Chondrocyte (in vitro differentiated cells): ENCODE data around the gene RBM23. TPM values are rescaled to one million over a fixed set of nuclear protein-coding genes. Genes with fewer than 3 reads are reported as not detected.

Source experiments
- DNase-seq: peaks from one replicate; pipeline ENCODE4 v3.0.0; 2021; ENCODE audit warnings: mixed read lengths, low spot score
- H3K27ac Mint-ChIP-seq: one replicate; pipeline ENCODE4 v1.8.0; 2021; ENCODE audit warnings: mild to moderate bottlenecking, moderate library complexity, mixed read lengths; ENCODE audit not compliant: unreplicated experiment
- H3K27me3 Mint-ChIP-seq: 2 replicates; pipeline ENCODE4 v1.8.0; 2021; ENCODE audit warnings: low read depth, mixed read lengths
- H3K36me3 Mint-ChIP-seq: 2 replicates; pipeline ENCODE4 v1.8.0; 2021; ENCODE audit warnings: low read depth, mixed read lengths
- H3K4me1 Mint-ChIP-seq: 2 replicates; pipeline ENCODE4 v1.8.0; 2021; ENCODE audit warnings: low read depth, mild to moderate bottlenecking, mixed read lengths
- H3K4me3 Mint-ChIP-seq: one replicate; pipeline ENCODE4 v1.8.0; 2021; ENCODE audit warnings: mild to moderate bottlenecking, moderate library complexity, mixed read lengths; ENCODE audit not compliant: unreplicated experiment
- H3K9me3 Mint-ChIP-seq: 2 replicates; pipeline ENCODE4 v1.8.0; 2021; ENCODE audit warnings: low read depth, mixed read lengths
- CTCF ChIP-seq: fragments of 200-600 bp; sonication (generic); IDR thresholded peaks from 2 replicates; pipeline ENCODE4 v1.5.0; 2021; ENCODE audit warnings: antibody characterized with exemption, mild to moderate bottlenecking, moderate library complexity
- total RNA-seq: library from RNA; stranded (reverse); gene quantifications from 3 replicates; pipeline ENCODE4 v1.2.1, GENCODE V29; 2021

Gene RBM23
- total RNA-seq, 1 donor from 2014 or later: 53.1 TPM

GRCh38 chr14:22882529-22883172 is 36.3 kb downstream of the RBM23 start:
- Mint-ChIP-seq H3K36me3 (peaks cover 15% of the 10 kb centered on the region), H3K27me3 (no peaks in the 10 kb centered on the region), H3K4me1 (peaks cover 17% of the 10 kb centered on the region), H3K27ac (no peak overlapping the region), H3K4me3 (no peak overlapping the region), H3K9me3 (no peaks in the 10 kb centered on the region)
- DNase-seq: no peak
- TF ChIP-seq CTCF: no peak

DNA sequence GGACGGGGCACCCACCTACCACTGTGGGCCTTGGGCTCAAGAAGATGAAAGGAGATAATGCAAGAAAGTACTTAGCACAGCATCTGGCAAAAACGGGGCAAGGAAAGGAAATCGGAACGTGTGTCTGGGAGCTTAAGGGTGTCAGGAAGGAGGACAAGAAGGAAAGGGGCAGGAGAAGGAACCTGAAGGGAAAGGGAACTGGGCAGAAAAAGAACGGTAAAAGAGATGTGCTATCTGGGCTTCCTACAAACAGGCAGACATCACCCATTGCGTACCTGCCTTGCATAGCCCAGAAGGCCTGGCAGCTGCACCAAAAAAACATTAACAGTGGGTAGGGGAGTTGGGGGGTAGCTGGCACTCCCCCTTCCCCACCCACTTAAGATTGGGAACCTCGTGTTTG is 36.9 kb downstream of the RBM23 start:
- Mint-ChIP-seq H3K9me3 (no peaks in the 10 kb centered on the region), H3K27me3 (no peaks in the 10 kb centered on the region), H3K4me1 (peaks cover 12% of the 10 kb centered on the region), H3K4me3 (no peak overlapping the region), H3K36me3 (peaks cover 17% of the 10 kb centered on the region), H3K27ac (no peak overlapping the region)
- no peak for TF ChIP-seq CTCF
- no peak for DNase-seq

DNA sequence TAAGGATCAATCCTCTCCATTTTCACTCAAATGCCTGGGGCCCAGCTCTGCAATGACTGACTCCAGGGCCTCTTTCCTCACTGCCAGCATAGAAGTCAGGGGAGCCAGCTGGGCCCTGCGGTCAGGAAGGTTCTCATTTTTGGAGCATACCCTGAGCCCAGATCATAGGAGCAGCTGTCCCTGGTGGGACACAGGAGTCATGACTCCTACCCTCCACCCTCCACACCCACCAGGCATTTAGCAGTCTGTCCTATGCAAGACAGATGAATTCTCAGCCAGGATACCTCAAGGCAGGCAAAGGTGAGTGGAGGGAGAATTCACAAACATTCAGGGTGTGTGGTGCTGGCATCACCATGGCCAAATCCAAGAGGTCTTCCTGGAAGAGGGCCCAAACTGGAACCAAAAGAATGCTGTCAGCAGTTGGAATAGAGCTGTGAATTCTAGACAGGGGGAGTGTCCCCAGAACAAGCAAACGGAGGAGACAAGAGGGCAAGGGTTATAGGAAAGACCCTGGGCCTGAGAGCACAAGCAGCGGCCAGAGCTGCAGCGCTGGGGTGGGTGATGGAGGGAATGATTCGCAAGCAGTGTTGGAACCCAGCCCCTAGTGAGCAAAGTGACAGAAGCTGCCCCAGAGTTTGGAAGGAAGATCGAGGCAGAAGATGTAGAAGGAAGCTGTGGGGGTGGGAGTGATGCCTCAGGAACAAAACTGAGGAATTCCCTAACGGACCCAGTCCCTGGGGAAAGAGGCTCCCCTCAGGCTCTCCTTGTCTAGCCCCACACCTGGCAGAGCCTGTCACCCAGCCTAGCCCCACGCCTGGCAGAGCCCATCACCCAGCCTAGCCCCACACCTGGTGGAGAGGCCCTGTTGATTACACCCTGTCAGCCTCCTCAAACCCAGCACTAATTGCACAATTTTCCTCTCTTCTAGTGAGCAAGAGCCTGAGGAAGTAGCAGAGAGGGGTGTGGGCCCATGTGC is 40.4 kb downstream of the RBM23 start:
- Mint-ChIP-seq H3K4me3 (no peak overlapping the region), H3K36me3 (peaks cover 34% of the 10 kb centered on the region), H3K27me3 (no peaks in the 10 kb centered on the region), H3K27ac (peak overlapping the region; percentile 57), H3K4me1 (peaks cover 13% of the 10 kb centered on the region), H3K9me3 (no peaks in the 10 kb centered on the region)
- DNase-seq: no peak
- no peak for TF ChIP-seq CTCF

GRCh38 chr14:22877000-22877501 is 41.9 kb downstream of the RBM23 start:
- TF ChIP-seq CTCF: no peak
- H3K9me3 Mint-ChIP-seq: no peaks in the 10 kb centered on the region
- H3K27ac Mint-ChIP-seq: no peak overlapping the region

DNA sequence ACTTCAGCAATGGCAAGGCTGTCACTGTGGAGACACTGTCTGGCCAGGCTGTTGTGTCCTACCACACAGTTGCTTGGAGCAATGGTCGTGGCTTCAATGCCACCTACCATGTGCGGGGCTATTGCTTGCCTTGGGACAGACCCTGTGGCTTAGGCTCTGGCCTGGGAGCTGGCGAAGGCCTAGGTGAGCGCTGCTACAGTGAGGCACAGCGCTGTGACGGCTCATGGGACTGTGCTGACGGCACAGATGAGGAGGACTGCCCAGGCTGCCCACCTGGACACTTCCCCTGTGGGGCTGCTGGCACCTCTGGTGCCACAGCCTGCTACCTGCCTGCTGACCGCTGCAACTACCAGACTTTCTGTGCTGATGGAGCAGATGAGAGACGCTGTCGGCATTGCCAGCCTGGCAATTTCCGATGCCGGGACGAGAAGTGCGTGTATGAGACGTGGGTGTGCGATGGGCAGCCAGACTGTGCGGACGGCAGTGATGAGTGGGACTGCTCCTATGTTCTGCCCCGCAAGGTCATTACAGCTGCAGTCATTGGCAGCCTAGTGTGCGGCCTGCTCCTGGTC is 43.1 kb downstream of the RBM23 start:
- no peak for TF ChIP-seq CTCF
- Mint-ChIP-seq H3K4me3 (no peak overlapping the region), H3K9me3 (no peaks in the 10 kb centered on the region), H3K27me3 (no peaks in the 10 kb centered on the region), H3K4me1 (peaks cover 19% of the 10 kb centered on the region), H3K27ac (no peak overlapping the region), H3K36me3 (peaks cover 37% of the 10 kb centered on the region)
- DNase-seq: no peak

More at GRCh38 chr14:22877000-22877501, 41.9 kb downstream of the RBM23 start:
- H3K4me1 Mint-ChIP-seq: peaks cover 16% of the 10 kb centered on the region
- no peak for DNase-seq
- no peaks in the 10 kb centered on the region for H3K27me3 Mint-ChIP-seq
- no peak overlapping the region for H3K4me3 Mint-ChIP-seq
- H3K36me3 Mint-ChIP-seq: peaks cover 37% of the 10 kb centered on the region
